ENCODE results near the gene SCT.
A peak's percentile ranks its signal among the peaks of the same experiment; 100 is the strongest.

SCT gene

GRCh38 chr11:613369-613968 is 13.5 kb downstream of the SCT start:
- TF ChIP-seq CTCF (conservative IDR thresholded peaks at IDR 0.05; ENCODE audit: low read depth, low read length): no peak
- peak; percentile 76 for DNase-seq (ENCODE audit: low read depth)
- no peak overlapping the region for H3K4me3 ChIP-seq (ENCODE audit: low read depth, low read length)

DNA sequence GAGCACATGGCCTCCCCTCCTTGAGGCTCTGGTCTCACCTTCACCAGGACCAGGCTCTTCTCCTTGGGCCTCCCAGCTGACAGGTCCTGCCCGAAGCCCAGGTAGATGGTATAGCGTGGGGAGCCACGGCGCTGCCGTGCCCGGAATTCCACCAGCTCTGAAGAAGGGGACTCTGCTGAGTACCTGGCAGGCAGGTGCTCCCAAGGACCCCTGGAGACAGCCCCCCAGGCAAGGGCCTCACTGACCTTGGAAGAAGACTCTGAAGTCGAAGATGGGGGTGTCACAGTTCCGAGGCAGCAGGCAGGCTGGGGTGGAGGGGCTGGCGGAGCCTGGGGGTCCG is 14.1 kb downstream of the SCT start:
- no peak for DNase-seq (ENCODE audit: low read depth)
- no peak for TF ChIP-seq CTCF (conservative IDR thresholded peaks at IDR 0.05; ENCODE audit: low read depth, low read length)

GRCh38 chr11:612201-612960 is 14.6 kb downstream of the SCT start:
- TF ChIP-seq CTCF (conservative IDR thresholded peaks at IDR 0.05; ENCODE audit: low read depth, low read length): peak; percentile 51
- peak; percentile 38 for DNase-seq (ENCODE audit: low read depth)
- no peak overlapping the region for H3K4me3 ChIP-seq (ENCODE audit: low read depth, low read length)

More for the DNA sequence above, 14.1 kb downstream of the SCT start:
- H3K4me3 ChIP-seq (ENCODE audit: low read depth, low read length): no peak overlapping the region

DNA sequence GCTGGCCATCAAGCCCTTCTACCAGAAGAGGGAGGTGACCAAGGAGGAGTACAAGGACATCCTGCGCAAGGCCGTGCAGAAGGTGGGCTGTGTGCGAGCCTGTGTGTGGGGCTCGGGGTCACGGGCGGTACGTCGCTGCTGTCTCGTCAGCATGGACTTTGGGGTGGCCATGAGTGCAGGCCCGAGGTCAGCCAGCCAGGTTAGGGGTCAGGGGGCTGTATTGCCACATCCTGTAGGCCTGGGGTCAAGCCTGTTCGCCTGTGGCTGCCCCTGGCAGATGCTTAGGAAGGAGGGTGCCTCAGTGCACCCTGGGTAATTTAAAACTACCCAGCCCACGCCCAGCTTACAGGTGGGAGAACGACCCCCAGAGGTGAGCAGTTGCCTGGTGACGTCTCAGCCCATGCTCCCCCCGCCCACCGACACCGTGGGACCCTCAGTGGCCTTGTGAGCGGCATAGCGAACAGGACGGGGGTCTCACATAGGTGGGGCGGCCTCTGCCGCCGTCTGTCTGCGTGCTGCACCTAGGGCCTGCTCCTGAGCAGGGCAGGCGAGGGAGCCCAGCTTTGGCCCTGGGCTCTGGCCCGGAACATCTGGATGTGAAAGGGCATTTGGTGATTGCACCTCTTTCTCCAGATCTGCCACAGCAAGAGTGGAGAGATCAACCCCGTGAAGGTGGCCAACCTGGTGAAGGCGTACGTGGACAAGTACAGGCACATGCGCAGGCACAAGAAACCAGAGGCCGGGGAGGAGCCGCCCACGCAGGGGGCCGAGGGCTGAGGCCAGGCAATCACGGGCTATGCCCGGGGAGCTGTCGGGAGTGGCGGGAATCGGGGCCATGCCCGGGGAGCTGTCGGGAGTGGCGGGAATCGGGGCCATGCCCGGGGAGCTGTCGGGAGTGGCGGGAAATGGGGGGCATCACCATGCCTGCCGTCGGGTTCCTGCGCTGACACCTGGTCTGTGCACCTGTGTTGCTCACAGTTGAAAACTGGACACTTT is 15.7 kb downstream of the SCT start:
- no peak overlapping the region for H3K4me3 ChIP-seq (ENCODE audit: low read depth, low read length)
- TF ChIP-seq CTCF (conservative IDR thresholded peaks at IDR 0.05; ENCODE audit: low read depth, low read length): no peak
- no peak for DNase-seq (ENCODE audit: low read depth)

- no peak for TF ChIP-seq CTCF (conservative IDR thresholded peaks at IDR 0.05; ENCODE audit: low read depth, low read length)
- DNase-seq (ENCODE audit: low read depth): no peak
Observed at GRCh38 chr11:610146-610801, 16.7 kb downstream of the SCT start.

DNA sequence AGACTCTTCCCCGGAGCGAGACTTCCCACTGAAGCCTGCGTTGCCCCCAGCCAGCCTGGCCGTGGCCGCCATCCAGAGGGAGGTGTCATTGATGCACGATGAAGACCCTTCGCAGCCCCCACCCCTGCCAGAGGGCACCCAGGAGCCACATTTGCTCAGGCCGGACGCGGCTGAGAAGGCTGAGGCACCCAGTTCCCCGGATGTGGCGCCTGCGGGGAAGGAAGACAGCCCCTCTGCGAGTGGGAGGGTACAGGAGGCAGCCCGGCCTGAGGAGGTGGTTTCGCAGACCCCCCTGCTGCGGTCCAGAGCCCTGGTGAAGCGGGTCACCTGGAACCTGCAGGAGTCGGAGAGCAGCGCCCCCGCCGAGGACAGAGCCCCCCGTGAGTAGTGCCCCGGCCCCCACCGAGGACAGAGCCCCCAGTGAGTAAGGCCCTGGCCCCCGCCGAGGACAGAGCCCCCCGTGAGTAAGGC is 17.6 kb downstream of the SCT start:
- TF ChIP-seq CTCF (conservative IDR thresholded peaks at IDR 0.05; ENCODE audit: low read depth, low read length): no peak

More at GRCh38 chr11:610146-610801, 16.7 kb downstream of the SCT start:
- no peak overlapping the region for H3K4me3 ChIP-seq (ENCODE audit: low read depth, low read length)

More for the DNA sequence above, 17.6 kb downstream of the SCT start:
- no peak overlapping the region for H3K4me3 ChIP-seq (ENCODE audit: low read depth, low read length)
- no peak for DNase-seq (ENCODE audit: low read depth)
